Measurements from ENCODE around the gene PAN3.

Gene PAN3

DNA sequence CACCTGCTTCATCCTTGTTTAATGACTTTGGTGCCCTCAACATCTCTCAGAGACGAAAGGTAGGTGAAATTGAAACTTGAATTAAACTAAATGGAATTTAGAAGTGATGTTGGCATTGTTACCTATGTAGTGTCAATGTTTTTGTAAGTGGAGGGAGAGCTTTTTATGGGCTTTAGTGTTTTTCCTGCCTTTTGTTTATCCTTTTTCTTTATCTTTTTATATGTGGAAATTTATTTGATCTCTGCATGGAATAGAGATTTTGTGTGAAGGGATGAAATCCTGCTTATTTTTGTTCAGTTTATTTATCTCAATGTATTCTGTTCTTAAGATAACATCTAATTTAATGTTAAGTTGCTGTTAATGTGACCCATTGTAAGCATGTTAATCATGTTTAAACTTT is 39.5 kb downstream of the PAN3 start:
- TF ChIP-seq, protein P1, sequence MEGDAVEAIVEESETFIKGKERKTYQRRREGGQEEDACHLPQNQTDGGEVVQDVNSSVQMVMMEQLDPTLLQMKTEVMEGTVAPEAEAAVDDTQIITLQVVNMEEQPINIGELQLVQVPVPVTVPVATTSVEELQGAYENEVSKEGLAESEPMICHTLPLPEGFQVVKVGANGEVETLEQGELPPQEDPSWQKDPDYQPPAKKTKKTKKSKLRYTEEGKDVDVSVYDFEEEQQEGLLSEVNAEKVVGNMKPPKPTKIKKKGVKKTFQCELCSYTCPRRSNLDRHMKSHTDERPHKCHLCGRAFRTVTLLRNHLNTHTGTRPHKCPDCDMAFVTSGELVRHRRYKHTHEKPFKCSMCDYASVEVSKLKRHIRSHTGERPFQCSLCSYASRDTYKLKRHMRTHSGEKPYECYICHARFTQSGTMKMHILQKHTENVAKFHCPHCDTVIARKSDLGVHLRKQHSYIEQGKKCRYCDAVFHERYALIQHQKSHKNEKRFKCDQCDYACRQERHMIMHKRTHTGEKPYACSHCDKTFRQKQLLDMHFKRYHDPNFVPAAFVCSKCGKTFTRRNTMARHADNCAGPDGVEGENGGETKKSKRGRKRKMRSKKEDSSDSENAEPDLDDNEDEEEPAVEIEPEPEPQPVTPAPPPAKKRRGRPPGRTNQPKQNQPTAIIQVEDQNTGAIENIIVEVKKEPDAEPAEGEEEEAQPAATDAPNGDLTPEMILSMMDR (IDR thresholded peaks at IDR 0.05; ENCODE audit: low read depth, low read length): no peak
- no peak for DNase-seq (ENCODE audit: extremely low read depth, low read depth)

DNA sequence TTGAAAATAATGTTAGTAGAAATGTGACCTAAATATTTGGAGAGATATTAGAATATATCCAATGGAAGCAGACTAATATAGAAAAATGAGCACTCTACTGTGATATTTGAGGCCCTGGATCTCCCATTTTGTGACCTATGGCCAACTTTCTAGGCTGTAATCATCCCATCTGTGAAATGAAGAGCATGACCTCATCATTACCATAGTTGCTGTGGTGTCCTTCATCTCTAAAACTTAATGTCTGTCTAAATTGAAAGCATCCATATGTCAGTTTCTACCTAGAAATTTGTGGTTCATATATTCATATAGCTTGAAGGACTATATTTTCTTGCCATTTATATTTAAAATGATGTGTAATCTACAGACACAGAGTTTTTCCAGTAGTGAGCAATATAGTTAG is 41.6 kb downstream of the PAN3 start:
- no peak for DNase-seq (ENCODE audit: extremely low read depth, low read depth)
- TF ChIP-seq, protein P1 (IDR thresholded peaks at IDR 0.05; ENCODE audit: low read depth, low read length): no peak

DNA sequence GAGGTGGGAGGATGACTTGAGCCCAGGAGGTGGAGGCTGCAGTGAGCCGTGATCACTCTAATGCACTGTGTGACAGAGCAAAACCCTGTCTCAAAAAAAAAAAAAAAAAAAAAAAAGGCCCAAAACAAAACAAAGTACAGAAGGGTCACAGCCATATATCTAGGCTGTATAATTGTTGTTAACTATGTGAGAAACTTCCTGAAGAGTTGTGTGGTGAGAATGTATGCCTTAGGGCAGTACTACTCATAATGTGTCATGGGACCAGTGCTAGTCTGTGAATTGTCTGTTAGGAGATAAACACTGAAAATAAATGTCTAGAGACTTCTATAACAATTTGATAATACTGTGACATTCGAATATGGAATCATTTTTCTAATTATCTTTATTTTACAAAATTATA is 43.1 kb downstream of the PAN3 start:
- DNase-seq (ENCODE audit: extremely low read depth, low read depth): no peak
- TF ChIP-seq, protein P1 (IDR thresholded peaks at IDR 0.05; ENCODE audit: low read depth, low read length): no peak

DNA sequence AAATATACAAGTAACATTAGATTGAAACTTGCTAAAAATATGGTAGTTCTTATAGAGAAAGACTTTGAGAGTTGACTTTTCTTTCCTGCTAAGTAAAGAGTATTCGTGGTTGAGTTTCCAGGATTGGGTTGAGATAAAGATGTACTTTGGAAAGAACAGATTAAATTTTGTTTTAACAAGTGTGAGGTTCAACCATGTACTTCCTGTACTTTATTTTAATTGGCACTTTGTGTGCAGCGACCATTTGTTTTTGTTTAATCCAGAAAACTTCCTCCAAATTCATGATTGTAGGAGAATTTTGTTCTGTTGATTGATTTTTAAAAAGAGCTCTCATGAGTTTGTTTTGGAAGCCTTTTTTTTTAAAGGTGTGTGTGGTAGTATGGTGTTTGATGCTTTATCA is 46.9 kb downstream of the PAN3 start:
- TF ChIP-seq, protein P1 (IDR thresholded peaks at IDR 0.05; ENCODE audit: low read depth, low read length): no peak
- DNase-seq (ENCODE audit: extremely low read depth, low read depth): no peak

DNA sequence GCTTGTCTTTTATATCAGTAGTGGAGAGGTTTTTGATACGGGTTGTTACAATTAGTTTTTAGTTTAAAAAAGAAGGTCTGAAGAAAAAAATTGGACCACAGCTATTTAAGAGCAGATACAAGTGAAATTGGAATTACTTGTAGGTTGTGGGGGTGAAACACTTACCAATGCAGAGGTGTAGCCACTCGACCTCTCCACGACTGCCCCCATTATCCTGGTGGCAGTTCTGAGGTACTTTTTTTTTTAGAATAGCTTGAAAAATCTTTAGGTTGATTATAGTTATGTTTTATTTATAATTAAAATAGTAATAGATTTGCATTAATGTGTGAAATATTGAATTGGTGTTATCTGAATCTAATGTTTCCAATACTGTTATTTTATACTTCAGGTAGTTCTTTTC is 60.7 kb downstream of the PAN3 start:
- DNase-seq (ENCODE audit: extremely low read depth, low read depth): no peak

DNA sequence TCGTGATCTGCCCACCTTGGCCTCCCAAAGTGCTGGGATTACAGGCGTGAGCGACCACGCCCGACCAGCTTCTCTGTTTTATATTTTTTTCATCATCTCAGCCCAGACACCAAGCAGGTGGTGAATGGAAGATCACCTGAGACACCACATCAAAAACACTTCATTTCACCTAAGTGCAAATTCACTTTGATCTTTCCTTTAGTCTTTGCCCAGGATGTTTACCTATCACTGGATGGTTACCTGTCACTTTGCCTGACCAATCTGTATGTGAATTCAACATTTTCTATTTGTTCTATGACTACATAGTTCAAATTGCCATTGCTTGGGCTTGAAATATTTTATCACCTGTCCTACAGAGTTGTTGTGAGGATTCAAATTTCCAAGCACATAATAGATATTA is 65.7 kb downstream of the PAN3 start:
- no peak for DNase-seq (ENCODE audit: extremely low read depth, low read depth)
- TF ChIP-seq, protein P1 (IDR thresholded peaks at IDR 0.05; ENCODE audit: low read depth, low read length): no peak

More for the DNA sequence above, 60.7 kb downstream of the PAN3 start:
- TF ChIP-seq, protein P1 (IDR thresholded peaks at IDR 0.05; ENCODE audit: low read depth, low read length): no peak

DNA sequence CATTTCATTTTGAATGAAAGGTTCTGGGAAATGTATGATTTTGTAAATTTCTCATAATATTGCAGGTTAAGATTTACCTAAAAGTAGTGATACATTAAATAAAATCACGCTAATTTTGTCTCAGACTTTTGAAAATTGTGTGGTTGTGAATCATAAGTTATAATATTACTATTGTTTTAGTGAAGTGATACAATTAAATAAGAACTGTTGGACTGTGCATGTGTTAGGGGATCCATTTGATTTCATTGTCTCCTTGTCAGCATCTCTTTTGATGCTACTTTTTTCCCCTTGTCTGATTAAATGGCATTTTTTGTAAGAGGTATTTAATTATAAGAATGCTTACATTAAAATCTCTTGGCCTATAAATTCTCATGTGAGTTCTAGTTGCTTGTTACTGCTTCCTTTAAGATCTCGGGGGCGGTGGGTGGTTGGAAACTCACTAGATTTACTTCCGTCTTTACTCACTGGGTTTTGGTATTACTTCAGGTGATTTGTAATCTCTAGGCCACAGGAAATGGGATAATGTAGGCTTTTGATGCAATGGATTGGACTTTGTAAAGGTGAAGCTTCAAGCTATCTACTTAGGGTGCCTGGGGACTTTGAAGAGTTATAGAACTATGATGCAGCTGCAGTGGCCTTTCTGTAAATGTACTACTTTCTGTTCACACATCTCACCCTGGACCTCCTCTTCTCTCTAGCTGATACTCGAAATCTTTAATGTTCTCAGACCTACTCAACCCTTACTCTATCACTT is 66.5 kb downstream of the PAN3 start:
- TF ChIP-seq, protein P1 (IDR thresholded peaks at IDR 0.05; ENCODE audit: low read depth, low read length): no peak
- DNase-seq (ENCODE audit: extremely low read depth, low read depth): no peak

All from AG09319 (cell line).